TTC549 (cell line): ENCODE measurements around the gene SASS6.

ENCODE experiments used
- FAIRE-seq: peaks from 2 replicates; lab custom pipeline; 2012; peaks lifted over from hg19 to GRCh38; lab: Jason Lieb, UNC

Gene SASS6

DNA sequence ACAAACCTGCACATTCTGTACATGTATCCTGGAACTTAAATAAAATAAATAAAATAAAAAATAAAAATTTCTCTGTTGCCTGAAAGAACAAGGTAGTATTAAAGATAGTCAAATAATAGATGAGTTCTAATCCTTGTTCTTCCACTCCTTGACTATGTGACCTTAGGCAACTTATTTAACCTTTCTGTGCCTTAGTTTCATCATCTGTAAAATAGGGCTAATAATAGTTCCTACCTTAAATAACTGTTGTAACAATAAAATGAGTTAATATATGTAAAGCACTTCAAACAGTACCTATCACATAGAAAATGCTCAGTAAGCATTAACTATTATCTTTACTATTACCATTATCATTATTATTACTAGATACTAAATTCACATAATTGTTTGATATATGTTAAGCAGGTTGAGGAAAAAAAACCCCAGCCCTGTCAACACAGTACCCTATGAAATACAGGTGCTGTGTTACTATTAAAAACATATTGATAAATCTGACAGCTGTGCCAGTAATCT lies 23.1 kb downstream of the SASS6 start:
- FAIRE-seq, result no peak

DNA sequence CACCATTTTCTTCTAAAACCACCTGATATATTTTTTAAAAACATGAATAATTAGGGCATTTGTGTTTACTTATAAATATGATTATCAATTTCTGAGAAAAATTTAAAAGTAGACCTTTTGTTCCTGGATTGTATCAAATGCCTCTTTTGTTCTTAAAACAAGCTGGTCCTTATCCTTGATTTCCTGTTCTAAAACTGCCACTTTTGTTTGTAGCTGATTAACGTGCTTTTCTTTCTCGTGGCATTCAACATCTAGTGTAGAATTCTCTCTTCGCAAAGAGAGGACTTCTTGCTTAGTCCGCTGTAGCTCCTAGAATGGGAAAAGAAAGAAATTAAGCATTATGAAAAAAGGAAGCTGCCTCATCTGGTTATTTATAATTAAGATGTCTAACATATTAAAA lies 25.0 kb downstream of the SASS6 start:
- FAIRE-seq, result peak; percentile 13

DNA sequence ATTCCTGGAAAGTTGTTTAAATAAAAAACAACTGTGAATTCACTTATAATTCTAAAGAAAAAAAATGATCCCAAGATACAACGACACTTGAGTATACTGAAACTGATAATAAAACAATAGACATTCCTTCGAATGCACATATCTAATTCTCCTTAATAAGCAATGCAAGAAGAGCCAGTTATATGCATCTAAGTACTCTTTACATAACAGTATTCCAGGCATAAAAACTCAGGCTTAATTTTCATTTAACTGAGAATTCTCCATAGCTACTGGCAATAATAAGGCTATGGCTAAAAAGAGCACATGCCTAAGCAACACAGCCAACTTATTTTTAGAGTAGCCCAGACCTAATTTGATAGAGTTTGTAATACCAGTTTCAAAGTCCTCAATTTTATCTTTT lies 31.2 kb downstream of the SASS6 start:
- FAIRE-seq, result no peak

DNA sequence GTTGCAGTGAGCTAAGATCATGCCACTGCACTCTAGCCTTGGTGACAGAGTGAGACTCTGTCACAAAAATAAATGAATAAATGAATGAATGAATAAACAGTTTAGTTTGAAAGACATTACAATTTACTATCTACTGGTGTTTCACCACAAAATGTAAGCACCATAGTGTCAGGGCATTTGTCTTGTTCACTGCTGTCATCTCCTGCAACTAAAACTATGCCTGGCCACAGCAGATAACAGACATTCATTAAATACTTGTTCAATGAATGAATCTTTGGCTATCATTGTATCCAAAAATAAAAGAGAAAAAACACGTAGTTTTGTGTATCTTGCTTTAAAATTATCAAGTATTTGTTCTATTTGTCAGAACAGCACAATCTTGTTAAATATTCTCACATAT lies 32.5 kb downstream of the SASS6 start:
- FAIRE-seq, result no peak

DNA sequence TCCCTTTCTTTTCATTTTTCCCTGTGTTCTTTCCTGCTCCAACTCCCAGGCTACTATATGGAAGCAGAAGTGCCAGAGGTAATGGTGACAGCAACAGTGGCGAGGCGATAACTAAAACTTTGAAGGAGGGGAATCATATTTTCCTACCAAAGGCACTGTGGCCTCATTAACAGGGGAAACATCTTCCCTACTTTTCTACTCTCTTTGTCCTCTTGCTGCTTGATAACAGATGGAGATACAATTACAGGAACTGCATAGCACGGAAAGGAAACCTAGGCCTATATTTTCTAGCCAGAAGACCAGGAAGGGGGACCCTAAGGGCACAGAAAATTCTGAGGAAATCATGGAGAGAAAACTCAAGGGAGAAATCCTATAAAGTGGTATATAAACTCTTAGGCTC lies 42.3 kb downstream of the SASS6 start:
- no peak for FAIRE-seq

DNA sequence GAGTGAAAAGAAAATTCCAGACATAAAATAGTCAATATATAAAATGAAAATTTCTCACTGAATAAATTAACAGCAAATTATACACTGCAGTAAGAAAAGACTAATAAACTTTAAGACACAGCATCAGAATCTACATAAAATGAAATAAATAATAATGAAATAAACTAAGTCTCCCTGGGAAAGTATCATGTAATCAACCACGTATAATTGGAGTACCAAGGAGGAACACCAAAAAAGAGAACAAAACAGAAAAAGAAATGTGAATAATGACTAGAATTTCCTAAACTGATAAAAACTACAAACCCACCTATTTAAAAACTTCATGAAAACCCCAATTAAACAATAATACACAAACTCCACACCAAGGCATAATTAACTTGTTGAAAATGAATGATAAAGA lies 43.6 kb downstream of the SASS6 start:
- no peak for FAIRE-seq

DNA sequence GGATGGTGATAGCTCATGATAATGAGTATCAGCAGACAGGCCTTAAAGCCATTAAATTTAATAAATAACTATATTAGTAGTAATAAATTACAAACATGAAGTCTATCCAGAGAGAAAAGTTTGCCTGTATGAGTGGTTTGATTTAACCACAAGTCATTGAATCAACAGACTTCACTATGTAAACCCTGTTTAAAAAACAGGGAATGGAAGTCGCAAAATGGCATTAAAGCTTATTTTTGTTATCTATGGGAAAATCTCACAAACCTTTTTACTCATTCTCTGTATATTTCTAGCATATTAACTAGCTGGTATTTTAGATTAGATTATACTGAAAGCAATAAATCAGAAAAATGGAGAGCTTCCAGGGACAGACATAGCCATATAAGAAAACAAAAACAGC lies 45.3 kb downstream of the SASS6 start:
- FAIRE-seq, result no peak

DNA sequence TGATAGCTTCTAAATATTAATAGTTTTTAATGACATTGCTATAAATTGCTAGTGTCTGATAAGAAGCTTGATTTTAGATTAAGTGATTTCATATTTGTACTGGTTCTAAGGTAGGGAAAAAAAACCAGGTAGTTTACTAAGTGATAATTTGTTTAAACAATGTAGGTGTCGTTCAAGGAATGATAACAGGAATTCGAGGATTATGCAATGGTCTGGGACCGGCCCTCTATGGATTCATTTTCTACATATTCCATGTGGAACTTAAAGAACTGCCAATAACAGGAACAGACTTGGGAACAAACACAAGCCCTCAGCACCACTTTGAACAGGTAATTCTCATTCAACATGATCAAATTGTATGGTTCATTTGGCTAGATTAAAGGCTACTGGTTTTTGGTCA lies 52.4 kb downstream of the SASS6 start:
- FAIRE-seq, result no peak

DNA sequence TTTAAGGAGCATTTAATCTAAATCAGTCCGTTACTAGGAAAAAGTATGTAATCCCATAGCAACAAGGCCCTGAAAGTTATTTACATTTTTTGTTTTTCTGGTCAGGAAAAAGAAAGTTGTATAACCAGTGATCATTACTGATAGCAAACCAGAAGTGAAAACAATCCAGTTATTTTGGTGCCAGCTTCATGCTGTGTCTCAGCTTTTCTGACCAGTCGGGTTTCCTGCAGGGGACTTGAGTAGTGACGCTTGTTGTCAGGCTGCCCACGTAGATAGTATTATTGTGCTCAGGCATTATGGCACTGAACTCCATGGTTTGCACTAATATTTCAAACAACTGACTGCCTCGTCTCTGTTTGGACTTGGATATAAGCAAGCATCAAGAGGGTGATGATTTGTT lies 55.2 kb downstream of the SASS6 start:
- no peak for FAIRE-seq

DNA sequence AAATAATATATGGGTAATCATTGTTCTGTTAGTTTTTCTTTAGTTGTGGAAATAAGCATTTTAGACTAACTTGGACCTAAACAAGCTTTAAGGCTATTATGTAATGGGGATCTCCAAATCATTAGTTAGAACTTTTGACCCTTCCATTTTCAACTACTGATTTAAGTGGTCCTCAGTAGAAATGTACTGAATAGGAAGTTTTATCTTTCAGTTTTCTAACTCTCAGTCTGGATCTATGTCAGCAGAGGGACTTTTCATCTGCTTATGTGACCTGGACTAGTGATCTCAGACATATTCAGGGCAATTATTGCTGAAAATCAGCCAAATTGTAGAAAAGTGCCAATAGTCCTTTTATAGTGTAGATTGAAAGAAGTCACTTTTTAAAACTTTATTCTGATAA lies 56.0 kb downstream of the SASS6 start:
- FAIRE-seq, result no peak

DNA sequence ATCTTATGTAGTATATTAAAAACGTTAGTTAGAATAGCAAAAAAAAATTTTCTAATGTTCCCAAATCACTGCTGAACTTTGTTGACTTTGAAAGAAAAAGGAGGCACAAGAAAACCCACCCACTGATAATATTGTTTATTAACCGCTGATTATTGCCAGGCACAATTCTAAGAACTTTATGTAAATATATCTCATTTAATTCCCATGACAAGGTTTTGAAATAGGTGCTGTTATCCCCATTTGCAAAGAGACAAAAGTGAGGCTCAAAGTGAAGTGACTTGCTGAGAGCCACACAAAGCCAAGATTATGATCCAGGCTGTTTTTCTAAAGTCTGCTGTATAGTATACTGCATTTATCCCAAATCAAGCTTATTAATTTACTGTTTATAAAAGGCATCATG lies 56.4 kb downstream of the SASS6 start:
- no peak for FAIRE-seq

DNA sequence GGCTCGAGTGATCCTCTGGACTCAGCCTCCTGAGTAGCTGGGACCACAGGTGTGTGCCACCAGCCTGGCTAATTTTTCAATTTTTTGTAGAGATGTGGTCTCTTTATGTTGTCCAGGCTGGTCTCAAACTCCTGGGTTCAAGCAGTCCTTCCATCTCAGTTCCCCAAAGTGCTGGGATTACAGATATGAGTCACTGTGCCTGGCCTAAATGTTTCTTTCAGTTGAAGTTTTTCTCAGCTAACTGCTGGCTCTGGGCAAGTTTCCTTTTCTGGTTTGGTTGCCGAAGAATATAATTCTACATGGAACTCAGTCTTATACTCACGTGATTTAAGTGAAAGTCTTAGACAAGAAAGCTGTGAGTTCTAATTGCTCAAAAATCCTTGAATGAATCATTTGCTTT lies 57.0 kb downstream of the SASS6 start:
- no peak for FAIRE-seq

DNA sequence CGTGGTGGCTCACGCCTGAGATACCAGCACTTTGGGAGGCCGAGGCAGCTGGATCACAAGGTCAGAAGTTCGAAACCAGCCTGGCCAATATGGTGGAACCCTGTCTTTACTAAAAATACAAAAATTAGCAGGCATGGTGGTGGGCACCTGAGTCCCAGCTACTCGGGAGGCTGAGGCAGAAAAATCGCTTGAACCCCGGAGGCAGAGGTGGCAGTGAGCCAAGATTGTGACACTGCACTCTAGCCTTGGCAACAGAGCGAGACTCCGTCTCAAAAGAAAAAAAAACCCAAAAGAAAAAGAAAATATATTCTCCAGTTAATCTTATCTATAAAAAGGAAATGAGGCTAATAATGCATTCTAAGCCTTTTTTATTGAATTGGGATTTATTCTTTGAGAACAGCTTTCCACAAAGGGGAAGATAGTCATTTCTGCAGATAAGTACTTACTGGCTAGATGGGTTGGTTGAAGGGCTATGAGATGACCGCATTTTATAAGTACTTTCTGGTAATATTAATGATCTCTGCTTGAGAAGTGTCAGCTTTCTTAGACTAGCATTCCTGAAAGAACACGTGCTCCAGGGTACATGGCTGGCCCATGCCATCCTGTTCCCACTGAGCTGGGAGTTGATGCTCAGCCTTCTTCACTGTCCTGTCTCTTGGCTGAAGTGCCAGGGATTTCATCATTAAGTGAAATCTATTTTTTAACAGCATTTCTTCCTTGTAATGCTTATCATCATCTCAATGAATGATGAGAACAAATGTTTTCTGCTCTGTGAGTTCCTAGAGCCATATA lies 57.9 kb downstream of the SASS6 start:
- no peak for FAIRE-seq

DNA sequence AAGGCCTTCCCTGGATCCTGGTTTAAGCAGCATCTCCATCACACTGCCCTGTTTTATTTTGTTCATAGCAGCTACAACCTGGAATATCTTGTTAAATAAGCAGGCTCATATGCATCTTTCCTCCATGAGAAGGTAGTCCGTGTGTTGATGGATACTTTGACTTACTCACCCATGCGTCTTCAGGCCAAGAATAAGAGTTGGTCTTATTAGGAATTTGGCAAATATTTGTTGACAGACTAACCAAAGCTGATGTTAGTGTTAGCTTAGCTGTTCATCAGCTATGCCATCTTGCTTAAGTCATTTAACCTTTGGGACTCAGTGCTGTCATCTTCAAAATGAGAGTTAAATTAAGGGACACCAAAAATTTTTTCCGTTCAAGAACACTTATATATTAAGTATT lies 59.2 kb downstream of the SASS6 start:
- FAIRE-seq, result no peak

DNA sequence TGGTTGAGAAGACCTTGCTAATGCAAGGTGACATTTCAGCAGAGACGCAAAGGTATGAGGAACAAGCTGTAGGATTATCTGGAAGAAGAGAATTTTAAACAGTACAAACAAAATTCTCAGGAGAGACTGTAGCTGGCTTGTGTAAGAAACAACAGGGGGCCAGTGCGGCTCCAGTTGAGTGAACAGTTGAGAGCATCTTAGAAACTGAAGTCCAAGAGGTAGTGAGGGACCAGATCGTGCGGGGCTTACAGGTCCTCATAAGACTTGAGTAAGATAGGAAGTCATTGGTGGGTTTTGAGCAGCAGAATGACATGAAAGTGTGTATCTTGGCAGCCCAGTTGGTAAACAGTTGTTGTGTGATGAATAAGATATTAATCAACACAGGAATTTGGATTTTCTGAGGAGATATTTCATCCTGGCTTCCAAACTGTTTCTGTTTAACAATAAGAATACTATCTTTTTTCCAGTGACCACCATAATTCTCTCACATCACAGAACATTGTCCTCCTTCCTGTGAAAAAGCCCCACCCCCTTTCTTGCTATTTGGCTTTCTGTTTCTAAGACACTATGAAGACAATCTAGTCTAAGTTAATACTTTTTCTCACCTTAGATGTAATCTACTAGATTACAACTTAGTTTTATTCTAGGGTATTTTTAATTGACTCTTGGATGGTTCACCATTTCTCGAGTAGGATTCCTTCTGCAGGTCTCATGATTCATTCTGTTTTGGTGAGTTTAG lies 62.4 kb downstream of the SASS6 start:
- no peak for FAIRE-seq

DNA sequence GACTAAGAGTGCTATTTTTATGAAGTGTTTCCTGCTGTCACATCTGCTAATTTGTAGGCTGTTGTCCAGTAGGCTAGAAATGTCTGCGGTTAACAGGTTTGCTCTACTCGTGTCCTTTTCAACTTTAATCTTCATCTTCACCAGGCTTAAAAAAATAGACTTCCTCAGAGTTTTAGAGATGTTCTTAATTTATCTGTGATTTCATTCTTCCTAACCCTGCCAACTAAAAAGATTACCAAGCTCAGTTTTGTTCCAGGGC lies 66.8 kb downstream of the SASS6 start:
- FAIRE-seq, result no peak

DNA sequence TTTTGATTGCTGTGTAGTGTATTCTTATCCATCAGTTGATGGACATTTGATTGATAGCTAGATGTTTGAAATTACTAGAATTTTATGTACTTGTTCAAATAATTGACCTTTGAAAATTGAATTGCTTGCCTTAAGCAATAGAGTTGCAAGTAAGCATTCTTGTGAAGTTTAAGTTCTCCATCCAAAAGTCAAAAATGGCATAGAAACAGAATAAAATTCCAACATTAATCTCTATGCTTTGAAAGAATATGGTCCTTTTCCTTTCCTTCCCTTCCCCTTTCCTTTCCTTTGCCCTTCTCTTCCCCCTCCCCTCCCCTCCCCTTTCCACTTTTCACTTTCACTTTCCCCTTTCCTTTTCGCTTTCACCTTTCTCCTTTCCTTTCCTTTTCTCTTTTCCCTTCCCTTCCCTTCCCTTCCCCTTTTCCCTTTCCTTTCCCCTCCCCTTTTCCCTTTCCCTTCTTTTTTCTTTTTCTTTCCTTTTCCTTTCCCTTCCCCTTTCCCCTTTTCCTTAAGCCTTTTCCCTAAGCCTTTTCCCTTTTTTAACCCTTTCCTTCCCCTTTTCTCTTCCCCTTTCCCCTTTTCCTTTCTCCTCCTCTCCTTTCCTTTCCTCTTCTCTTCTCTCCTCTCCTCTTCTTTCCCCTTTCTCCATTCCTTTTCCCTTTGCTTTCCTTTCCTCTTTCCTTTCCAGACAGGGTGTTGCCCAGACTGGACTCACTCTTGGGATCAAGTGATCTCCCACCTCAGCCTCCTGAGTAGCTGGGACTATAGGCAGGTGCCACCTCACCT lies 67.4 kb downstream of the SASS6 start:
- no peak for FAIRE-seq

DNA sequence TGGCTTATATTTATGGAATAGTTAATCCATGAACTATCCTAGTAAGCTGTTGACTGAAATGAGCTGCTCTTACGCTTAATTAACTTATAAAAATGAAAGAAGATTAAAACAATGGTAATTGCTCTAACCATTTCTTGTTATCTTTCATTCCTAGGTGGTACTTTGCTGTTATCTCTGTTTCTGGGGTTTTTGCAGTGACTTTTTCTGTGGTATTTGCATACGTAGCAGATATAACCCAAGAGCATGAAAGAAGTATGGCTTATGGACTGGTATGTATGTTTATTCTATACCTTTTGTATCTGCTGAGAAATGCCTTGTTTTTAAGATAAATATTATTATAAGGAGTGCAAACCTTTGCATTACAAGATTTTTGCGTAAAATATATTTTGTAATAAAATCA lies 71.0 kb downstream of the SASS6 start:
- FAIRE-seq, result no peak

DNA sequence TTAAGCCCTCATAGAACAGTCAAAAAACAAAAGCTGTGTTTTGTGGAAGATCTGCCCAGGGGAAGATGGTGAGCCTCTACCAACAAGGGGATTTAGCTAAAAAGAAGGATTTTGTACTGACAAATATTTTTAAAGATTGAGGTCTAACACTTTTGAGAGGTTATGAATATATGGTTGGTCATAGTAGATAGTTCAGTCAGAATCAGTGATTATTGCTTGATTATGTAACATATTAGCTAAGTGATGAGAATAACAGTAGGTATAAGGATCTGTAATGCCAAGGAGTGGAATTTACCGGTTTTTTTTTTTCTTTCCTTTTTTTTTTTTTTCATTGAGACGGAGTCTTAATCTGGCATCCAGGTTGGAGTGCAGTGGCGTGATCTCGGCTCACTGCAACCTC lies 79.0 kb downstream of the SASS6 start:
- no peak for FAIRE-seq

DNA sequence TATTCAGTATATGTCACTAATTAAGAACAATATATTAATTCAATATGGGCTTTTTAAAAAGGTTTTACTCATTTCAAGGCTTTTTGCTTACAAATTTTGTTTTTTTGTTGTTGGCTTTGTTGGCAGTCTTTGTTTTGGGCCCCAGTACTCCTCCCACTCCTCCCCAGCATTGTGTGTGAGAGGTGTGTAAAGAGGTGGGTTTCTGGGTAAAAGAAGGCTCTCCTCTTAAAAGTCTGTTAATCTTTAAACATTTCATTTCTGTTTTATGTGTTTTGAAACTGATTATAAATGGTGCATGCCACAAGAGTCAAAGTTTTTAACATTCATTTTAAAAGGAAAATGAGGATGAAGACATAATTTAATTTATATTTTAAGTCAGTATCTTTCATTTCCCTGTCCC lies 79.6 kb downstream of the SASS6 start:
- no peak for FAIRE-seq

DNA sequence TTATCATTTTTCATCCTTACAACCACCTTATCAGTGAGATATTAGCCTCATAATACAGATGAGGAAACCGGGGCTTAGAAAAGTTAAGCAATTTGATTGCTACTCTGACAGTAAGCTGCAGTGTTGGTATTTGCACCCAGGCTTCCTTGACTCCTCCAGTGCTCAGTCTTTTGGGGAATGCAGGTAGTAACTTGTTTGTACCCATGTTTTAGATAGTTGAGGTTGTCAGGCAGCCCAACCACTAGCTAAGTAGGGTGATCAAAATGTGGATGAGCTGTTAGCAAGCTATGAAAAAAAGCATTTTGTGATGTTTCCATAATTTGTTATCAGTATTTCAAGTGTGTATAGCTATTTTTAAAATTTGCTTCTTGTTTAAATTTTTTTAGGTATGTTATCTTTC lies 80.8 kb downstream of the SASS6 start:
- no peak for FAIRE-seq

DNA sequence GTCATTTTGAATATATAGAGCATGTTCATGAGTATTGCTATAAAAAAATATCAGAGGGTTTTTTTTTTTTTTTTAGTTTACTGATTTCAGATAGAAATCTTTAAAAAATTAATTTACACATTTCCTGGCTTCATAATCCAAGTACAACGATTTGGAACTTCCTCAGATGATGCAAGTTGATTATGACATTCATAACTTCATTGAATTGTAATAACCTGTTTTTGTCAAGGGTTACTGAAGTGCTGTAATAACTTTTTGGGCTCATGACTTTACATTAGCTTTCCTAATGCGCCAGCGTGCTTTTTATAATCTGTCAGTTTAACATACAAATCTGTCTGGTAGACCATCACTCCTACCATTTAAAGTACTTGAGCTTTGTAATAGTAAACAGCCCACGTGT lies 81.3 kb downstream of the SASS6 start:
- no peak for FAIRE-seq

DNA sequence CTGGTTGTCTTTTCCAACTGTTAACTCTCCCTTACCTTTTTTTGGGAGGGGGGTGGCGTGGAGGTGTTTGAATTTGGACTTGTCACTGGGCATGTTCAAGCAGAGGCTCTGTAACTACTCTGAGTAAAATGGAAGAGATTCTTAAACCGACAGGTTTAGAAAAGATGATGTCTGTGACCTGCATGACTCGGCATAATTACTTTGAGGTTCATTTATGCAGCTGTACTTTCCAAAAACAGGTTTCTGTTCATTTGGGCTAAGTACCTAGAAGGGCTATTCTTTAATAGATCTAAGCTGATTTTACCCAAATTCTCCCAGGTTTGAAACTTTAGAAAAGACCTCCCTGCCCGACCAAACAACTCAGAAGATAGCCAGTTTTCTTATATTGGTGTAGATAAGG lies 82.6 kb downstream of the SASS6 start:
- no peak for FAIRE-seq
